Suprapubic skin (tissue), 4 donors: ENCODE measurements around the gene MYH7.

Experiments
- CTCF ChIP-seq, 2 donors: fragments of 200-600 bp in 1 of 2; fragments of 450-650 bp in 1 of 2; sonication (generic) in 1 of 2; IDR thresholded peaks; one replicate each; pipeline ENCODE4 v1.5.1; 2016 to 2019; ENCODE audit warnings: antibody characterized with exemption in 2 of 2, mild to moderate bottlenecking in 1 of 2, moderate library complexity in 1 of 2
- EP300 ChIP-seq: sonication (generic); formaldehyde crosslinking; IDR thresholded peaks from one replicate; pipeline ENCODE4 v1.6.1; 2017; ENCODE audit warnings: antibody characterized with exemption
- POLR2A ChIP-seq, 2 donors: fragments of 450-650 bp; IDR thresholded peaks; one replicate each; pipeline ENCODE4 v1.6.1; 2017; ENCODE audit warnings: antibody characterized with exemption in 2 of 2, mild to moderate bottlenecking in 2 of 2, moderate library complexity in 2 of 2
- POLR2AphosphoS5 ChIP-seq, 3 donors: sonication (generic); formaldehyde crosslinking; IDR thresholded peaks; one replicate each; pipeline ENCODE4 v1.6.1; 2017; ENCODE audit warnings: antibody characterized with exemption in 3 of 3

GRCh38 chr14:23437133-23438100 is 2.0 kb upstream of the MYH7 start:
- no peak for TF ChIP-seq CTCF (IDR thresholded peaks at IDR 0.05)
- no peak for TF ChIP-seq EP300
- TF ChIP-seq POLR2A (IDR thresholded peaks at IDR 0.05), result no peak
- no peak for TF ChIP-seq POLR2AphosphoS5 (IDR thresholded peaks at IDR 0.05)
